Measurements from ENCODE around the gene CEMIP.

CEMIP gene

GRCh38 chr15:80929225-80929624 lies 150.1 kb downstream of the CEMIP start:
- no peak for DNase-seq (ENCODE audit: low read depth, low spot score)

DNA sequence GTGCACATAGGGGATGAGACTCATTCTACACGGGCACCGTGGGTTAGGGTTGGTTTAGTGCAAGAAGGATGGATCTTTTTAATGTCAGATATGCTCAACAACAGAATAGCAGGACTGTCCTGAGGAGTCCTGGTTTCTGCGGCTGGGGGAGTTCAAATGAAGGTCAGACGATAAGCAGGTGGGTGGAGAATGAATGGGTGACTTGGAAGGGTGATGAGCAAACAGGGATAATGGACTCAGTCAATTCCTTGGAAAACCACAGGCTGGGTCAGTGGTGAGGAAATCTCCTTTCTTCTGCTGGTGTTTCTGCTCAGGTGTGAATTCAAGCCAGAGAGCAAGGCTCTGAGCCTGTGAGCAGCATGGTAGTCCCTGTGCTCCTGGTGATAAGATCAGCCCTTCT lies 150.5 kb downstream of the CEMIP start:
- no peak for DNase-seq (ENCODE audit: low read depth, low spot score)

GRCh38 chr15:80931191-80931590 lies 152.0 kb downstream of the CEMIP start:
- DNase-seq (ENCODE audit: low read depth, low spot score), result no peak

GRCh38 chr15:80931721-80932512 lies 152.7 kb downstream of the CEMIP start:
- no peak for DNase-seq (ENCODE audit: low read depth, low spot score)

DNA sequence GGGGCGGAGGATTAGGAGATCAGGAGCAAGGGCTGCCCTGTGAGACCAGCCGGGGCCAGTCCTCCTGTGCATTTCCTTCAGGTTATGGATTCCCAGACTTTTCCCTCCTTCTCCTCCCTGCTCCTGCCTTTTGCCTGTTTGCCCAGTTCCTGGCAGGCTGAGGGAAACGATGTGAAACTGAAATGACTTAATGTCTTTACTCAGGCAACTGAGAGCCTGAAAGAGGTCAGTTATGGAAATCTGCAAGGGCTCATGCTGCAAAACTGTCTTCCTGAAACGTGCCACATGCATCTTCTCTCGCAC lies 153.3 kb downstream of the CEMIP start:
- no peak for DNase-seq (ENCODE audit: low read depth, low spot score)

GRCh38 chr15:80932989-80933388 lies 153.8 kb downstream of the CEMIP start:
- no peak for DNase-seq (ENCODE audit: low read depth, low spot score)

- no peak for DNase-seq (ENCODE audit: low read depth, low spot score)
Observed at GRCh38 chr15:80934761-80935221, 155.6 kb downstream of the CEMIP start.

GRCh38 chr15:80936288-80937078 lies 157.3 kb downstream of the CEMIP start:
- no peak for DNase-seq (ENCODE audit: low read depth, low spot score)

DNA sequence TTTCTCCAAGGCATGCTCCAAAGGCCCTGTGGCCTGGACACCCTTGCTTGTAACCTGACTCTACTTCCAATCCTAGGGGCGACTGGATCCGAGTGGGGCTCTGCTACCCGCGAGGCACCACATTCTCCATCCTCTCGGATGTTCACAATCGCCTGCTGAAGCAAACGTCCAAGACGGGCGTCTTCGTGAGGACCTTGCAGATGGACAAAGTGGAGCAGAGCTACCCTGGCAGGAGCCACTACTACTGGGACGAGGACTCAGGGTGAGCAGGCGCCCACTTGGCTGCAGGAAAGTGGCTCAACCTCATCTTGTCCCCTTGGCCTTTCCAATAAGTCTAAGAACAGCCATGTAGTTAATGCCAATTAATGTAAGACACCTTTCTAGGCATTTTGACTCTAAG lies 158.5 kb downstream of the CEMIP start:
- no peak for DNase-seq (ENCODE audit: low read depth, low spot score)

DNA sequence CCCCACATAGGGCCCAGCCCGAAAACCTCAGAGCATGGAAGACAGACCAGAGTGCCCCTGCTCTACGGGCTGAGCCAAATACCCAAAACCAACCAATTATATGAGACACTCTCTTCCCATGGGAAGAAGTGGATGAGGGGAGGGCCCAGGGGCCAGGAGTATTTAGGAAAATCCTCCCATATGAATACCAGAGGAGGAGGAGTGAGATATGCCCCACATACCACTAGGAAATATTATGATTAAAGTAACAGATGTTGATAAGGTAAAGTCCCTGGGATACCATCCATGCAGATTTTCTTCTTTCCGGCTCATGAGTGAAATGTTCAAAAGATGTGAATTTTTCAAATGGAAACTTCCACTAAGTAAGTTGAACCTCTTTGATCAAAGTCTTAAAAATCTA lies 160.0 kb downstream of the CEMIP start:
- DNase-seq (ENCODE audit: low read depth, low spot score), result no peak

- no peak for DNase-seq (ENCODE audit: low read depth, low spot score)
Observed at GRCh38 chr15:80940331-80940730, 161.2 kb downstream of the CEMIP start.

DNA sequence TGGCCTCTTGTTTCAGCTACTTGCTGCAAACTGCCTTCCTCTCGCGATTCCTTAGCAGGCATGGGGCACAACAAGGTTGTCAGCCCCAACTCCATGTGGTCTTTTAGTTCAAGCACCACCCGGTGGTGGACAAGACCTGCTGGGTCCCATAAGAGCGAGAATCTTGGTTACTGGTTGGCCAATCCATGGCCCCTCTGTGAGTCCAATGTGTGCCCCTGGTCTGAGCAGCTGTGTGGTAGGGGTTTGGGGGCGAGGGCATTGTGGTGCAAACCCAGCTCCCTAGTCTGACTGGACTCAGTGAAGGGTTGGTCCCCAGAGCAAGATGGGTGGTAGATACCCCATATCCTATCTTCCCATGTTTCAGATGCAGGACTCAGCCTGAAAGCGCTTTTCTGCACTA lies 161.7 kb downstream of the CEMIP start:
- no peak for DNase-seq (ENCODE audit: low read depth, low spot score)

DNA sequence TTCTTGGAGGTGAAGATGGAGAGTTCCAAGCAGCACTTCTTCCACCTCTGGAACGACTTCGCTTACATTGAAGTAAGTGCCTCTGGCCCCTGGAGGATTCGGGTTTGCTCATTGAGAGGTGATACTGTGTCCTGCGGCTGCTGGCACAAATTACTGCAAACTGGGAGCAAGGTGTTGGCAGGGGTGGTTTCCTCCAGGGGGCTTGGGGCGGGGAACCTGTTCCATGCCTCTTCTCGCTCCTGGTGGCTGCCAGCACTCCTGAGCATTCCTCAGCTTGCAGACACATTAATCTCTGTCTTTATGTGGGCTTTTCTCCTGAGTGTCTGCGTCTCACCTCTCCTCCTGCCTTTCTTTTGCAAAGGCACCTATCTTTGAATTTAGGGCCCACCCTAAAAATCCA lies 163.1 kb downstream of the CEMIP start:
- no peak for DNase-seq (ENCODE audit: low read depth, low spot score)

- no peak for DNase-seq (ENCODE audit: low read depth, low spot score)
Observed at GRCh38 chr15:80942746-80943565, 163.8 kb downstream of the CEMIP start.

DNA sequence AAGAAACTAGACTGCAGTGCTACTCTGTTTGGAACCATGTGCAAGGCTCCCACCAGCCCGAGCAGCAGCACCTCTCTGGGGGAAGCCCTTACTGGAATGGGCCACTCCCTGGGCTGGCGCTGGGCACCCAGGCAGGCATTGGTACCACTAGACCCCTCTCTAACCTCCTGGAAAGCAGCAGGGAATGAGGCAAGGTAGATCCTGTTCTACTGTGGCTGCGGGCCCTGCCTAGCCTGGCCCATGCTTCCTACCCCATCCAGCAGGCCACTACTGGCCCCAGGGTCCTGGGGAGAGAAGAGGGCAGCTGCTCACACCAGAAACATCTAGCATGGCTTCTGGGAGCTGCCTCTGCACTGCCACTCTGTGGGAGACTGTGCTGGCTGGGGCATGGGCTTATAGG lies 165.6 kb downstream of the CEMIP start:
- DNase-seq (ENCODE audit: low read depth, low spot score), result no peak

DNA sequence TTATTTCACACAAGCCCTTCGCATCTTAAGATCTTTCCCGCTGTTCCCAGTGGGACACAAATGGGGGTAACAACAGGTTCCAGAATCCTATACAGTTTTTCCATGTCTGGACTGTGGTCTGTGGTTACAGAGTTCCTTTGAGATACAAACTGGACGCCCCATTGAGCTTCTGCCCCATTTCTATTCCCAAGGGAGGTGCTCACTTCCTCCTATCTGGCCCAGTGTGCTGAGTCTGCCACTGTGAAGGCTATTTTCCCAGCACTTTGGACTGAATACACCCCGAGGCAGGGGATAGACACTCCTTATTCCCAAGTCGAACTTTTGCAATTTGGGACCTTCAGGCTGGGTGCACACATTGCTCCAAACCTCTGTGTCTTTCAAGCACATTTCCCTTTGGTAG lies 166.4 kb downstream of the CEMIP start:
- no peak for DNase-seq (ENCODE audit: low read depth, low spot score)

DNA sequence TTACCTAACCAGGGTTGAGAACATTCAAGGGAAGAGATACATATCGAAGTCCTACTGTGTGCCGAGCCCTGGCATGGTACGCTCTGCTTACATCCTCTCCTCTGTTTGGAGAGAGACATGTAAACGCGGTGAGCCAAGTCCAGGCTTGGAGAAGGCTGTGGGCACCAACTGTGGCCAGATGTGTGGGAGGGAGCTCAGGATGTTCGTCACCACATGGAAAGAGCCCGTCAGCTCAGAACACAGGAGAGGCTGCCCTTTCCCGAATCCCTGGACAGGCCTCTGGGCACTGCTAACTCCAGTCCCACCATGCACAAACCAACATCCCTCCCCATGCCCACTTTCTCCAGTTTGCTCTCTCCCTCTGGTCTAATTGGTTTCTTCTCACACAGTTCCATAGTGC lies 167.4 kb downstream of the CEMIP start:
- no peak for DNase-seq (ENCODE audit: low read depth, low spot score)

DNA sequence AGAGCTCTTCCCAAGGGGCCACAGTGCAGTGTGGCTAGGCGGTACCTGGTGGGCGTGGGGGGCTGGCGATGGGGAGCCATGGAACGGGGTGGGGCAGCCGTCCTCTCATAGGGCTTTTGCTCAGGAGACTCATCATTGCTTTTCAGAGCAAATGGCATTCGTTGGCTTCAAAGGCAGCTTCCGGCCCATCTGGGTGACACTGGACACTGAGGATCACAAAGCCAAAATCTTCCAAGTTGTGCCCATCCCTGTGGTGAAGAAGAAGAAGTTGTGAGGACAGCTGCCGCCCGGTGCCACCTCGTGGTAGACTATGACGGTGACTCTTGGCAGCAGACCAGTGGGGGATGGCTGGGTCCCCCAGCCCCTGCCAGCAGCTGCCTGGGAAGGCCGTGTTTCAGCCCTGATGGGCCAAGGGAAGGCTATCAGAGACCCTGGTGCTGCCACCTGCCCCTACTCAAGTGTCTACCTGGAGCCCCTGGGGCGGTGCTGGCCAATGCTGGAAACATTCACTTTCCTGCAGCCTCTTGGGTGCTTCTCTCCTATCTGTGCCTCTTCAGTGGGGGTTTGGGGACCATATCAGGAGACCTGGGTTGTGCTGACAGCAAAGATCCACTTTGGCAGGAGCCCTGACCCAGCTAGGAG lies 169.6 kb downstream of the CEMIP start:
- DNase-seq (ENCODE audit: low read depth, low spot score), result no peak

GRCh38 chr15:80949756-80950155 lies 170.6 kb downstream of the CEMIP start:
- DNase-seq (ENCODE audit: low read depth, low spot score), result no peak

DNA sequence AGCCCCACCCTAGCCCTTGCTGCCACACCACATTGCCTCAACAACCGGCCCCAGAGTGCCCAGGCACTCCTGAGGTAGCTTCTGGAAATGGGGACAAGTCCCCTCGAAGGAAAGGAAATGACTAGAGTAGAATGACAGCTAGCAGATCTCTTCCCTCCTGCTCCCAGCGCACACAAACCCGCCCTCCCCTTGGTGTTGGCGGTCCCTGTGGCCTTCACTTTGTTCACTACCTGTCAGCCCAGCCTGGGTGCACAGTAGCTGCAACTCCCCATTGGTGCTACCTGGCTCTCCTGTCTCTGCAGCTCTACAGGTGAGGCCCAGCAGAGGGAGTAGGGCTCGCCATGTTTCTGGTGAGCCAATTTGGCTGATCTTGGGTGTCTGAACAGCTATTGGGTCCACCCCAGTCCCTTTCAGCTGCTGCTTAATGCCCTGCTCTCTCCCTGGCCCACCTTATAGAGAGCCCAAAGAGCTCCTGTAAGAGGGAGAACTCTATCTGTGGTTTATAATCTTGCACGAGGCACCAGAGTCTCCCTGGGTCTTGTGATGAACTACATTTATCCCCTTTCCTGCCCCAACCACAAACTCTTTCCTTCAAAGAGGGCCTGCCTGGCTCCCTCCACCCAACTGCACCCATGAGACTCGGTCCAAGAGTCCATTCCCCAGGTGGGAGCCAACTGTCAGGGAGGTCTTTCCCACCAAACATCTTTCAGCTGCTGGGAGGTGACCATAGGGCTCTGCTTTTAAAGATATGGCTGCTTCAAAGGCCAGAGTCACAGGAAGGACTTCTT lies 171.3 kb downstream of the CEMIP start:
- no peak for DNase-seq (ENCODE audit: low read depth, low spot score)

GRCh38 chr15:80951941-80952340 lies 172.8 kb downstream of the CEMIP start:
- no peak for DNase-seq (ENCODE audit: low read depth, low spot score)

Measured in activated naive CD8-positive, alpha-beta T cell treated with anti-CD3 and anti-CD28 coated beads, Interleukin-2, amount 50 U/mL, for 16 hours (primary cell).